Measurements from ENCODE around the gene ZFYVE9. TPM values are rescaled to one million over a fixed set of nuclear protein-coding genes. Genes with fewer than 3 reads are reported as not detected.
"Not testable (repeated sequence)": the region's sequence is repeated elsewhere in the genome, so short reads cannot be mapped to it uniquely, and the experiment has no call there.

The ZFYVE9 gene
- total RNA-seq, 1 donor from 2014 or later, result 35.3 TPM

DNA sequence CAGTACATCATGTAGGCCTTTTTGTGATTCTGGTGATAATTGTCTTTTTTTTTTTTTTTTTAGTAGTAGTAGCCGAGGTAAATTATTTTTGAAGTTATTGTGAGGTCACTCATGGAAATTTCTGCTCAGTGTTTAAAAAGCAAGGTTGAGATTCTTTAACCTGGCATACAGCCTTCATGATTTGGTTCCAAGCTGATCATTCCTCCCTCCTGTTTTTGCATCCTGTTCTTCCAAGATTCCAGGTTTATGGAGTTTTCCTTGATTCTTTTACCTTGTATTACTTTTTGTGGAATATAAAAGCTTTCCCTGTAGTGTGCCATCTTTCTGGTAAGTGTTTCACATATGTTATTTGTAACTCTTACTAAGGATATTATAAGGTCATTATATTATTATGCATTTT, 9.1 kb downstream of the ZFYVE9 start:
- DNase-seq (ENCODE audit: low read depth, low spot score), result no peak

DNA sequence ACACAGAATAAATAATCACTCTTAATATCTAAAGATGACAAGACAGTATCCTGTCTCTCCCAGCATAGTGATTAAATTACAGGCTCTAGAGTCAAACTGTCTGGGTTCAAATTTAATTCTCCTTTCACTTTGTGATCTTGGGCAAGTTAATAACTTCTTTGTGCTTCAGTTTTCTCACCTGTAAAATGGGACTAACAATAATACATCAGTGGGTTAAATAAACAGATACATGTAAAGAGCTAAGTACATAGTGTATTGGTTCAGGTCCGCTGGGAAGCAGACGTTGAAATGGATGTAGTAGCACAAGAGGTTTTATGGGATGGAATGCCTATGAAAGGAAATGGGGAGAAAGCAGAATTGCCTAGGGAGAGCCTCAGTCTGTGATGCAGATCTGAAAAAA, 10.7 kb downstream of the ZFYVE9 start:
- DNase-seq (ENCODE audit: low read depth, low spot score), result no peak

DNA sequence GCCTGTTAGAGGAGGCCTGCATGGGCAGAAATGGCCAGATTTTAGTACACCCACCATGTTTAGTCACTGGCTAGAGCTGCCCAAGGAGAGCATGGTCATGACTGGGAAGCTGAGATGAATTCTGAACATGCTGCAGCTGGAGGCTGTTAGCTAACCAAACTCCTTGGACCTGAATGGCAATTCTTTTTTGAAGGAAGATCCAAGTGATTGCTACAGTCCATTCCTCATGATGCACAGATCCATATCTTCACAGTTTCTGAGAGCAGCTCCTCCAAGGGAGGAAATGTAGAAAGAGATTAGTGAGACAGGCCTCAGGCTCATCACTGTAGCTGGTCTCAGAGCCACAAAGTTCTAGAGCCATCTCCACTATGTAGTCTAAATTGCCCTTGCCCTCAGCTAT, 11.1 kb downstream of the ZFYVE9 start:
- DNase-seq (ENCODE audit: low read depth, low spot score), result no peak

DNA sequence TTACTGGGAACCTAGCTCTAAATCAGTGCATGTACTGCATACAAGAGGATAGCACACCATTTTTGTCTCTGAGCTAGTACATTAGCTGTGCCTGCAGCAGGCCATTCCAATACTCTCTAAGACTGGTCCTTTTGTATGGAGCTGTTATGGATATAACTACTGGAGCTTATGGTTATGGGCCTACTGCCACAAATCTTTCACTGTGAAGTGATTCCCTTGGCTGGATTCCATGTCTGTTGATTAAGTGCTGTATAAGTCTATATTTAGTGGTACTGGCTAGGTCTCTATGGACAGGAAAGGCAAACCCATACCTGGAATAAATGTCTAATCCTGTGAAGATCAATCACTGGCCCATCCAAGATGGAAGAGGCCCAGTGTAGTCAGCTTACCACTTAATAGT, 12.0 kb downstream of the ZFYVE9 start:
- DNase-seq (ENCODE audit: low read depth, low spot score), result no peak

DNA sequence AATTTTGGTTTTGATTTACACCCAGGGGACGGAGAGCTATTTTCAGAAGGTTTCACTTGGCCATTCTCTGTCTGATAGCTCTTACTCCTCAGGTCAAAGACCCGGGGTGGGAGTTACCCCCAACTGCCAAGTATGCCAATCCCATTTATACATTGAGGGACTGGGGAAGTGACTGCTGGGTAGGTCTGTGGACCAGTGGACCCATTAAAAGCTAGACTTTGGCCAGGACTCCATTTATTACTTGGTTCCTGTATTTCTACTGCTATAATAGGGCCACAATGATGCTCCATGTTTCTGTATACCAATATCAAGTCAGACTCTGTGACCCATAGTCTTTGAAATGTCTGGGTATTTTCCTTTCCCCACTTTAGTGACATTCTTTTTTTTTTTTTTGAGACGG, 14.6 kb downstream of the ZFYVE9 start:
- no peak for DNase-seq (ENCODE audit: low read depth, low spot score)

DNA sequence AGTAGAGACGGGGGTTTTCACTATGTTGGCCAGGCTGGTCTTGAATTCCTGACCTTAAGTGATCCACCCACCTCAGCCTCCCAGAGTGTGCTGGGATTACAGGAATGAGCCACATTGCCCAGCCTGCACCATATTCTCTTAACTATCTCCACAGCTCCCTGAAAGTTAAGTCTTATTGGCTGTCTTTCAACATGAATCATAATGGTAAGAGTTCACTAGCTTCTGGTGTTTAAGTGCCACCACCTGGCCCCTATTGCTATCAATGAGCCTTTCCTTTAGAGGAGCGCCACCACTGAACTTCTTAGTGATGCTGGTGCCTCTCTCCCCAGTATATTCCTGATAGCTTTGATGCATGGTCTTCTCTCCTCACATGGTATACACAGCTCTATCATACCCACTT, 15.7 kb downstream of the ZFYVE9 start:
- no peak for DNase-seq (ENCODE audit: low read depth, low spot score)

DNA sequence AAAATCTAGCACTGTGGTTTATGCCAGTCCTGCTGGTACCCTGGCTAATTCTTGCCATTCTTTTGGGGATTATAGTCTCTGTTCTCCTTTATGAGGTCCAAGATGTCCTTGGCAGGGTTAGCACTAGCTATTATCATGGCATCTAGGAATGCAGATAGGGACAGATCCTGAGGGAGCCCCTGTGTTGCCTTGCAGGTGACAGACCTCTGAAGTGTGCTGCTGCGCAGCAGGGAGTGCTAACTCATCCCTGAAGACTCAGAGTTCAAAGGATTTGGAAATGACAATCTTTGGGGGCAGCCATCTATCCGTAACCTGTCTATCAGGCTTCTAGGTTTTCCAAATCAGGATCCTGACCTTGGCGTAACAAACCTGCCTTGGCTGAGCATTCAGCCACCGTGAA, 16.3 kb downstream of the ZFYVE9 start:
- DNase-seq (ENCODE audit: low read depth, low spot score), result no peak

DNA sequence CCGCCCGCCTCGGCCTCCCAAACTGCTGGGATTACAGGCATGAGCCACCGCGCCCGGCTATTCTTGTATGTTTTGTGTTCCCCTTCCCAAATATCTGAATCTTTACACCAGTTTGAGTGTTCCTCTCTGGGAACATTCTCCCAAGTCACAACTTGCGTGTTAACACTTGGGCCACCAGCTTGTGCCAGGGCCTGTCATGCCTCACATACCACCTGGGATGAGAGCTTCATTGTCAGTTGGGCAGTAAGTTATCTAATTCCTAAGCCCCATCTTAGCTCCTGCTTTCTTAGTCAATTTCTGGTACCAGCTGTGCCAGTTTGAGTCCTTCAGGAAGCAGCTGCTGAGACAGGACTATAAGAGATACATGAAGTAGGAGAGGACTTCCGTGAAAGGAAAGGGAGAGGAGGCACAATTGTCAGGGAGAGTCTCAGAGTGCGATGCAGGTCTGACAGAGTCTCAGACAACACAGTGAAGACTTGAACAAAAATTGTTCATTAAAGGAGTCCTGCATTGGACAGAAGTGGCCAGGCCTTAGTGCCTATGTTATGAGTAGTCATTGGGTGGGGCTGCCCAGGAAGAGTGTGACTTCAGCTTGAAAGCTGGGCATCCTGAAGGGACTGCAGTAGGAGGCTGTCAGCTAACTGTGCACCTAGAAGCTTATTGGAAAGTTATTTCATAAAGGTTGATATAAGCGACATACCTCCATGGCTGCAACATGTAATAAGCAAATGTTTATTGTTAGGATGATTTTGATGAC, 17.3 kb downstream of the ZFYVE9 start:
- no peak for DNase-seq (ENCODE audit: low read depth, low spot score)

DNA sequence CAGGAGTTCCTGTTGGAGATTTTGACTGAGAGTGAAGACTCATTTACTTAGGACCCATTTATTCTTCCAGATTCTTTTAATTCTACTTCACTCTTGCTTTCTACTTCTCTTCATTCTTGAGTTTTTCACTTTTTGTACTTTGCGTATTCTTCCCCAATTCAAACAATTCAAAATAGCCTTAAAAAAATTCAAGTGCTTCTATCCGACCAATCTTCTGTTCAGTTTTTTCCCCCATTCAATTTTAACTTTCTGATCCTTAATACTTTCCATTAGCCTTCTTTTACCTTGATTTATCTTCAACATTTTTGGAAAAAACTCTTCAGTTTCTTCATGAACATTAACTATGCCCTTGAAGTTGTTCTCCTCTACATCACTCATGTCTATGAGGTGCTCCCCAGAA, 21.1 kb downstream of the ZFYVE9 start:
- DNase-seq (ENCODE audit: low read depth, low spot score), result no peak

DNA sequence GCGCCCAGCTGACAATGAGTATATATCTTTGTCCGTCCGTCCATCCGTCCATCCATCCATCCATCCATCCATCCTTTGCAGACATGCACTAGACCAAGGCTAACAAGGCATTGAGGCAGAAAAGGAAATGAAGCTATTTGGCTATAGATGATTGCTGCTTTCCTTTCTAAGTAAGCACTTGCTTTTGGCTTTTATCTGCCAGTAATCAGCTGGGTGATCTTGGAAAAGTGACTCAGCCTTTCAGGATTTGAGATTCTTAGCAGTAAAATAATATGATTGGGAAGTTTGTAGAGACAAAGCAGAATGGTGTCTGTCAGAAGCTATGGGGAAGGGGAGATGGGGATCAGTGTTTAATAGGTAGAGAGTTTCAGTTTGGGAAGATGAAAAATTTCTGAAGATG, 22.7 kb downstream of the ZFYVE9 start:
- DNase-seq (ENCODE audit: low read depth, low spot score), result no peak

DNA sequence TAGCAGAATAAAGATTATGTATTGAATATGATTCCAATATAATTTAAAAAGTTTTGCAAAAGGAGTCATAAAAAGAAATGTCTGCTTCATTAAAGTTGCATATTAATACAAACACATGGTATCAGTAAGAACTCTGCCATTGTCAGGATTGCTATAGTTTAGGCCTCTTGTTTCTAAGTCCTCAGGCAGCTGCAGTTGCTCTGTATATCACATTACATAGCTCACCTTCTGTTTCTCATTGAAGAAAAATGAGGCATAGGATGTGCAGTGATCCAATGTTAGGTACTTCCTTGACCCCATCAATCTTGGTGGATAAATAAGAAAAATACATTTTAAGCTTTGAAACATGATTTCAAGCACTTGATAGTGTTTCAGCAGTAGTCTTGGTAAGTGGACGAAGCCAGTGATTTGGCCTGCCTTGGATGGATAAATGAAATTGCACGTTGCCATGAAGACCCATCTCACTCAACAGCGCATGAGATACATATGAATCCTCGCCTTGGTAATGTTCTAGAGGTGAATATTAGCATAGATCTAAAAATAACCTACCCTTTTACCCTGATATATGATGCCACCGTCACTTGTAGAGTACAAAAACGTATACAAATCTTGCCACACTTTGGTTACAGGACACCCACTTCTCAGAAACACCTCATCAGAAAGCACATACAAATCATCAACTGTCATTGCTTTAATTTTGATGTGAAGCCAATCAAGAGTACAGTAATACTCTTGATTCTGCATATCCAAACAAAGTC, 25.3 kb downstream of the ZFYVE9 start:
- no peak for DNase-seq (ENCODE audit: low read depth, low spot score)

DNA sequence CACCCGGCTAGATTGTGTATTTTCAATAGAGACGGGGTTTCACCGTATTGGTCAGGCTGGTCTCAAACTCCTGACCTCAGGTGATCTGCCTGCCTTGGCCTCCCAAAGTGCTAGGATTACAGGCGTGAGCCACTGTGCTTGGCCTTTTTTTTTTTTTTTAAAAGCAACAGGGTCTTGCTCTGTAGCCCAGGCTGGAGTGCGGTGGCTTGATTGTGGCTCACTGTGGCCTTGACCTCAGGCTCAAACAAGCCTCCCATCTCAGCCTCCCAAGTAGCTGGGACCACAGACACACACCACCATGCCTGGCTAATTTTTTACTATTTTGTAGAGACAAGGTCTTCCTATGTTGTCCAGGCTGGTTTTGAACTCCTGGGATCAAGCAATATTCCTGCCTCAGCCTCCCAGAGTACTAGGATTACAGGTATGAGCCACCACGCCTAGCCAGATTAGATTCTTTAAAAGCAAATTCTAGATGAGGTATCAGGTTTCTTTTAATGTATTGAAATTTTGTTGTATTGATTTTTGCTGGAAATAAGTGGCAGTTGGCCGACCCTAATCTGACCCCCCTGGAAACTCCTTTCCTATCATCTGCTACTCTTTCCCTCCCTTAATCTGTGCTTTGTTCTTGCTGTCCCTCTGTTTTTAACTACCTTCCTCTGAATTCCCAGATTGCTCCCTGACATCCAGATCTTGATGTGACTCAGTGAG, 26.6 kb downstream of the ZFYVE9 start:
- no peak for DNase-seq (ENCODE audit: low read depth, low spot score)

DNA sequence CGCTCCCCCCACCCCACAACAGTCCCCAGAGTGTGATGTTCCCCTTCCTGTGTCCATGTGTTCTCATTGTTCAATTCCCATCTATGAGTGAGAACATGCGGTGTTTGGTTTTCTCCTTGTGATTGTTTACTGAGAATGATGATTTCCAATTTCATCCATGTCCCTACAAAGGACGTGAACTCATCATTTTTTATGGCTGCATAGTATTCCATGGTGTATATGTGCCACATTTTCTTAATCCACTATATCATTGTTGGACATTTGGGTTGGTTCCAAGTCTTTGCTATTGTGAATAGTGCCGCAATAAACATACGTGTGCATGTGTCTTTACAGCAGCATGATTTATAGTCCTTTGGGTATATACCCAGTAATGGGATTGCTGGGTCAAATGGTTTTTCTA, 29.3 kb downstream of the ZFYVE9 start:
- DNase-seq (ENCODE audit: low read depth, low spot score), result not testable (repeated sequence)

DNA sequence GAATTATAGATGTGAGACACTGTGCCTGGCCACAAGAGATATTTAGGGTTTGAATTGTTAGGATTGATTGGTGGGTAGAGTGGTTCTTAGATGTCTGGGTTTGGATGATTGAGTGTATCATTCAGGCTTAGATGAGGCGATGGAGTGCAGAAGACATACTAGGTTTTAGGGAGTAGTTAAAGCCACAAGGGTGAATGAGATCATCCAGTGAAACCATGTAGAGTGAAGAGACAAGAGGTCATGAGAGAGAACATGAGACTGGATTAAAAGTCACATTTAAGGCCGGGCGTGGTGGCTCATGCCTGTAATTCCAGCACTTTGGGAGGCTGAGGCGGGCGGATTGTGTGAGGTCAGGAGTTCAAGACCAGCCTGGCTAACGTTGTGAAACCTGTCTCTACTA, 37.2 kb downstream of the ZFYVE9 start:
- DNase-seq (ENCODE audit: low read depth, low spot score), result no peak

DNA sequence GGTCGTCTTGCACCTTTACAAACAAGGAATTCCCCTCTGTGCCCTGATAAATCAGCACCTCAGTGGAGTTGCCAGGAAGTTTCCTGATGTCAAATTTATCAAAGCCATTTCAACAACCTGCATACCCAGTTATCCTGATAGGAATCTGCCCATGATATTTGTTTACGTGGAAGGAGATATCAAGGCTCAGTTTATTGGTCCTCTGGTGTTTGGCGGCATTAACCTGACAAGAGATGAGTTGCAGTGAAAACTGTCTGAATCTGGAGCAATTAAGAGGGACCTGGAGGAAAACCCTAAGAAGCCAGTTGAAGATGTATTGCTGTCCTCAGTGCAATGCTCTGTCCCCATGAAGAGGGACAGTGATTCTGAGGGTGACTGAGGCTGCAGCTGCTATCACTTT, 38.3 kb downstream of the ZFYVE9 start:
- DNase-seq (ENCODE audit: low read depth, low spot score), result no peak

DNA sequence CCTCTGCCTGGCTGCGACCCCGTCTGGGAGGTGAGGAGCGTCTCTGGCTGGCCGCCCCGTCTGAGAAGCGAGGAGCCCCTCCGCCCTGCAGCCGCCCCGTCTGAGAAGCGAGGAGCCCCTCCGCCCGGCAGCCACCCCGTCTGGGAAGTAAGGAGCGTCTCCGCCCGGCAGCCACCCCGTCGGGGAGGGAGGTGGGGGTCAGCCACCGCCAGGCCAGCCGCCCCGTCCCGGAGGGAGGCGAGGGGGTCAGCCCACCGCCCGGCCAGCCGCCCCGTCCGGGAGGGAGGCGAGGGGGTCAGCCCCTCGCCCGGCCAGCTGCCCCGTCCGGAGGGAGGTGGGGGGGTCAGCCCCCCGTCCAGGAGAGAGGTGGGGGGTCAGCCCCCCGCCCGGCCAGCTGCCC, 39.9 kb downstream of the ZFYVE9 start:
- not testable (repeated sequence) for DNase-seq (ENCODE audit: low read depth, low spot score)

DNA sequence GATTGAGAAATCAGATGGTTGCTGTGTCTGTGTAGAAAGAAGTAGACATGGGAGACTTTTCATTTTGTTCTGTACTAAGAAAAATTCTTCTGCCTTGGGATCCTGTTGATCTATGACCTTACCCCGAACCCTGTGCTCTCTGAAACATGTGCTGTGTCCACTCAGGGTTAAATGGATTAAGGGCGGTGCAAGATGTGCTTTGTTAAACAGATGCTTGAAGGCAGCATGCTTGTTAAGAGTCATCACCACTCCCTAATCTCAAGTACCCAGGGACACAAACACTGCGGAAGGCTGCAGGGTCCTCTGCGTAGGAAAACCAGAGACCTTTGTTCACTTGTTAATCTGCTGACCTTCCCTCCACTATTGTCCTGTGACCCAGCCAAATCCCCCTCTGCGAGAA, 40.4 kb downstream of the ZFYVE9 start:
- DNase-seq (ENCODE audit: low read depth, low spot score), result not testable (repeated sequence)

DNA sequence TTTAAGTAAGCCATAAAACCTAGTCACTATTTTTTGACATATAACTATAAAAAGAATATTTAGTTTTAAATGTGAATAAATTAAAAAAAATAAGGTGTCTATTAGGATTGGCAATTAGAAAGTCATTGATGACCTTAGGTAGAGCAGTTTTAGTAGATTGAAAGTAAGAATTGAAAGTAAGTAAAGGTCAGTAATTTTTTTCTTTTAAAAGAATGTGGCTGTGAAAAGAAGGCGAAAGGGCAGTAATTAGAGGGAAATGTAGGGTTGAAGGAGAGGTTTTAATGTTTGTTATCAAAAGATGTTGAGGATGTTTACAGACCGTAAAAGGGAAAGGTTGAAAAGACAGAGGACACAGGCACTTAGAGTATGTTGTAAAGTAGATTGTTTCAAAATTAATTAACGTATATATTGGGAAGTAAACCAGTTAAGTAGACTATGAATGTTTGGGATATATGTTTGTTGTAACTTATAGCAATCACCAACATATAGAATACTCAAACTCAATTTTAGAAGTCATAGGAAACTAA, 41.0 kb downstream of the ZFYVE9 start:
- no peak for DNase-seq (ENCODE audit: low read depth, low spot score)

DNA sequence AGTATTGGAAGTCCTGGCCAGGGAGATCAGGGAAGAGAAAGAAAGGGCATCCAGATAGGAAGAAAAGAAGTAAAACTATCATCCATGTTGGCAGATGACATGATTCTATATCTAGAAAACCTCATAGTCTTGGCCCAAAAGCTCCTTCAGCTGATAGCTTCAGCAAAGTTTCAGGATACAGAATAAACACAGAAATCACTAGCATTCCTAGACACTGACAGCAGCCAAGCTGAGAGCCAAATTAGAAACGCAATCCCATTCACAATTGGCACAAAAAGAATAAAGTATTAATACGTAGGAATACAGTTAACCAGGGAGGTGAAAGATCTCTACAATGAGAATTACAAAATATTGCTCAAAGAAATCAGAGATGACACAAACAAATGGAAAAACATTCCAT, 44.6 kb downstream of the ZFYVE9 start:
- DNase-seq (ENCODE audit: low read depth, low spot score), result no peak

DNA sequence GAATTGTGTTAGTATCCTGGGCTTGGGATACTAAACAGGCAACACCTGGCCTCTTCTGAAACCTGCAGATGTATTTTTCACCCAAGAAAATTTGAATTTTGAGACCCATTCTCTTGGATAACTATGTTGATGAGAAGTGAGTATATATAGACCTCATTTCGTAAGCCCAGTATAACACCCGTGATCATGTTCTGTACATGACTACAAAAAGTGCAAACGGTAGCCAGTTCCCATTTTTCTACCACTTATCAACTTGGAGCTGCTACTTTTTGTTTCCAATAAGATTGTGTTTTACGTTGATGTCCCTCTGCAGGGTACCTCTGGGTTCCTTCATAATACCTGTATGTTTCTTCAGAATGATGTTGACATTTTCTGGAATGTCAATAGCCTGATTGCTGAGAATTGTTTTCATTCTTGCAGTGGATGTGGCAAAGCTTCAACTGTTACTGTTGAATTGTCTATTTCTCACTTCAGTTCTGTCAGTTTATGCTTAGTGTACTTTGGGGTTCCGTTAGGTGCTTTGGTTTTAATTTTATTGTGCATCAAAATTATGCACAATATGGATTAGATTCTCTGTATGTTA, 48.1 kb downstream of the ZFYVE9 start:
- no peak for DNase-seq (ENCODE audit: low read depth, low spot score)

DNA sequence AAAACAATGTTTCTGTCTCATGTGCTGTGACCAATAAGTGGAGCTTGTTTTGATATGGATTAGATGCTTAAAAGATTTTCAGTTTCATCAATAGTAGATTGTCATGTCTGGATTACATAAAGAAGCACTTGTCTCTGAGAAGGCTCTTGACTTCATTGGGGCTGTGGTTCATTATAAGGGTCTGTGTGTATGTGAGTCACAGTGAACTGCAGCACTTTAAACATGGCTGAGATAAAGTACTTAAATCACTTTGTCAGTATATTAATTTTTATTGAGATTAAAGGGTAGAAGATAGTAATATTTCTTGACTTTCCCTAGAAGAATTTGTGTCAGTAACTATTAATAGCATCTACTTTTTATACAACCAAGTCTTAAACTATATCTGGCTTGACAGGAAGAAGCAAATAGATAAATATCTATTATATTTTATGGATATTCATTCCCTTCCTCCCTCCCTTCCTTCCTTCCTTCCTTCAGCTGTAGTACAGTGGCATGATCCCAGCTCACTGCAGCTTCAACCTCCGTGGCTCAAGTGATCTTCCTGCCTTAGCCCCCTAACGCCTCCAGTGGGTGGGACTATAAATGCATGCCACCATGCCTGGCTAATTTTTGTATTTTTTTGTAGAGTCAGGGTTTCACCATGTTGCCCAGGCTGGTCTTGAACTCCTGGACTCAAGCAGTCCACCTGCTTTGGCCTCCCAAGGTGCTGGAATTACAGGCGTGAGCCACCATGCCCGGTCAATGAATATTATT, 48.8 kb downstream of the ZFYVE9 start:
- DNase-seq (ENCODE audit: low read depth, low spot score), result no peak

All from pulmonary artery endothelial cell (primary cell).